ENCODE results near the gene TMCC2.

Gene TMCC2

DNA sequence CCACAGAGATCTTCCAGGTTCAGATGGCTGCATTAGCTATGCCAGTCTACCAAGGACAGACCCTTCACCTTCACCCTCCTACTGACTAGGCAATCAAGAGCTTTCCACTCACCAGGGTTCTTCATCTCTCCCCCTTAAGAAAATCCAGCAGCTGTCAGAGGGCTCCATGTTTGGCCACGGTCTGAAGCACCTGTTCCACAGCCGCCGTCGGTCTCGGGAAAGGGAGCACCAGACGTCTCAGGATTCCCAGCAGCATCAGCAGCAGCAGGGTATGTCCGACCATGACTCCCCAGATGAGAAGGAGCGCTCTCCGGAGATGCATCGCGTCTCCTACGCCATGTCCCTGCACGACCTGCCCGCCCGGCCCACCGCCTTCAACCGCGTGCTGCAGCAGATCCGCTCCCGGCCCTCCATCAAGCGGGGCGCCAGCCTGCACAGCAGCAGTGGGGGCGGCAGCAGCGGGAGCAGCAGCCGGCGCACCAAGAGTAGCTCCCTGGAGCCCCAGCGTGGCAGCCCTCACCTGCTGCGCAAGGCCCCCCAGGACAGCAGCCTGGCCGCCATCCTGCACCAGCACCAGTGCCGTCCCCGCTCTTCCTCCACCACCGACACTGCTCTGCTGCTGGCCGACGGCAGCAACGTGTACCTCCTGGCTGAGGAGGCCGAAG is 13.8 kb downstream of the TMCC2 start:
- H3K4me2 ChIP-seq (ENCODE audit: low read length) = no peak overlapping the region
- no peak for TF ChIP-seq EZH2phosphoT487 (IDR thresholded peaks at IDR 0.05; ENCODE audit: borderline replicate concordance, low read length)
- TF ChIP-seq CTCF (IDR thresholded peaks at IDR 0.05; ENCODE audit: low read depth, low read length, poor library complexity, severe bottlenecking) = no peak
- H3K36me3 ChIP-seq (ENCODE audit: control insufficient read depth, low read length) = no peaks in the 10 kb centered on the region
- no peaks in the 10 kb centered on the region for H3K79me2 ChIP-seq (ENCODE audit: control insufficient read depth, low read length)
- H3K27ac ChIP-seq (ENCODE audit: low read depth, low read length) = no peak overlapping the region
- H4K20me1 ChIP-seq (ENCODE audit: control insufficient read depth, insufficient read depth, low read depth, low read length) = no peaks in the 10 kb centered on the region
- H3K4me3 ChIP-seq (ENCODE audit: low read length) = no peak overlapping the region
- H3K9me3 ChIP-seq (ENCODE audit: control insufficient read depth, insufficient read depth, low read length) = no peaks in the 10 kb centered on the region
- H3F3A ChIP-seq (ENCODE audit: control insufficient read depth, insufficient read depth) = no peaks in the 10 kb centered on the region
- H3K4me1 ChIP-seq (ENCODE audit: control insufficient read depth, low read length) = no peaks in the 10 kb centered on the region
- no peaks in the 10 kb centered on the region for H3K9me2 ChIP-seq (replicated peaks; ENCODE audit: control insufficient read depth, low read length)
- H3K27me3 ChIP-seq (ENCODE audit: control insufficient read depth, low read length) = peaks cover 50% of the 10 kb centered on the region

GRCh38 chr1:205243350-205244191 is 15.8 kb downstream of the TMCC2 start:
- no peak overlapping the region for H3K27ac ChIP-seq (ENCODE audit: low read depth, low read length)
- no peaks in the 10 kb centered on the region for H3K9me2 ChIP-seq (replicated peaks; ENCODE audit: control insufficient read depth, low read length)
- H4K20me1 ChIP-seq (ENCODE audit: control insufficient read depth, insufficient read depth, low read depth, low read length) = no peaks in the 10 kb centered on the region
- TF ChIP-seq CTCF (IDR thresholded peaks at IDR 0.05; ENCODE audit: low read depth, low read length, poor library complexity, severe bottlenecking) (no peak), EZH2phosphoT487 (IDR thresholded peaks at IDR 0.05; ENCODE audit: borderline replicate concordance, low read length) (no peak)
- H3K4me3 ChIP-seq (ENCODE audit: low read length) = no peak overlapping the region
- H3K79me2 ChIP-seq (ENCODE audit: control insufficient read depth, low read length) = no peaks in the 10 kb centered on the region
- no peaks in the 10 kb centered on the region for H3F3A ChIP-seq (ENCODE audit: control insufficient read depth, insufficient read depth)
- no peaks in the 10 kb centered on the region for H3K36me3 ChIP-seq (ENCODE audit: control insufficient read depth, low read length)
- no peaks in the 10 kb centered on the region for H3K9me3 ChIP-seq (ENCODE audit: control insufficient read depth, insufficient read depth, low read length)
- no peak overlapping the region for H3K4me2 ChIP-seq (ENCODE audit: low read length)
- peaks cover 36% of the 10 kb centered on the region for H3K27me3 ChIP-seq (ENCODE audit: control insufficient read depth, low read length)
- no peaks in the 10 kb centered on the region for H3K4me1 ChIP-seq (ENCODE audit: control insufficient read depth, low read length)

DNA sequence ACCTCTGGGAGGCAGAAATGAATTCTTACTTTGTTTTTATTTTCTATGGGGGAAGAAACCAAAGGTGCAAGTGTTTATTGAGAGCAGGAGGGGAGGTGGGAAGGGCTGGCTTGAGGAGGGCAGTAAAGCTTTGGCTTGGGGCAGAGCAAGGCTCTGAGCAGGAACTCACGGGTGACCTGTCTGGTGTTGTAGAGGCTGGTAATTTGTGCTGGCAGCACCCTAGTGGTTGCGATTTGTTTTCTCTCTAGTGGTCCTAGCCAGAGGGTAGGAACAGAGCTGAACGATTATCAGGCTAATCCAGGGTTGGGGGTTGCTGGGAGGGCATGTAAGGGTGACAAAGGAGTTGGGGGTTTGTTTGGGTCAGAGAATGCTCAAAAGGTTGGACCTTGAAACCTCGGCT is 16.6 kb downstream of the TMCC2 start:
- no peaks in the 10 kb centered on the region for H3F3A ChIP-seq (ENCODE audit: control insufficient read depth, insufficient read depth)
- H3K27me3 ChIP-seq (ENCODE audit: control insufficient read depth, low read length) = peaks cover 31% of the 10 kb centered on the region
- no peaks in the 10 kb centered on the region for H3K9me2 ChIP-seq (replicated peaks; ENCODE audit: control insufficient read depth, low read length)
- no peaks in the 10 kb centered on the region for H4K20me1 ChIP-seq (ENCODE audit: control insufficient read depth, insufficient read depth, low read depth, low read length)
- no peaks in the 10 kb centered on the region for H3K4me1 ChIP-seq (ENCODE audit: control insufficient read depth, low read length)
- no peak overlapping the region for H3K27ac ChIP-seq (ENCODE audit: low read depth, low read length)
- H3K9me3 ChIP-seq (ENCODE audit: control insufficient read depth, insufficient read depth, low read length) = no peaks in the 10 kb centered on the region
- no peaks in the 10 kb centered on the region for H3K79me2 ChIP-seq (ENCODE audit: control insufficient read depth, low read length)
- TF ChIP-seq CTCF (IDR thresholded peaks at IDR 0.05; ENCODE audit: low read depth, low read length, poor library complexity, severe bottlenecking) = no peak
- TF ChIP-seq EZH2phosphoT487 (IDR thresholded peaks at IDR 0.05; ENCODE audit: borderline replicate concordance, low read length) = no peak
- no peak overlapping the region for H3K4me2 ChIP-seq (ENCODE audit: low read length)
- no peak overlapping the region for H3K4me3 ChIP-seq (ENCODE audit: low read length)
- H3K36me3 ChIP-seq (ENCODE audit: control insufficient read depth, low read length) = no peaks in the 10 kb centered on the region

All from DOHH2 (cell line).